Fibroblast of pulmonary artery (primary cell): Measurements from ENCODE around the gene SAT1.

ENCODE experiments used
- DNase-seq: peaks from one replicate; pipeline ENCODE4 v3.0.0-alpha.2; 2010; ENCODE audit warnings: low read depth
- H3K4me3 ChIP-seq: replicated peaks from 2 replicates; pipeline ENCODE4 v1.5.1; 2011; ENCODE audit warnings: low read depth, mild to moderate bottlenecking, control low read depth, low read length, moderate library complexity
- TF ChIP-seq, protein P1 (sequence below): IDR thresholded peaks from 2 replicates; pipeline ENCODE4 v1.5.1; 2011; ENCODE audit warnings: mild to moderate bottlenecking, control low read depth, low read length, inconsistent platforms; ENCODE audit errors: missing control alignments

Gene SAT1

DNA sequence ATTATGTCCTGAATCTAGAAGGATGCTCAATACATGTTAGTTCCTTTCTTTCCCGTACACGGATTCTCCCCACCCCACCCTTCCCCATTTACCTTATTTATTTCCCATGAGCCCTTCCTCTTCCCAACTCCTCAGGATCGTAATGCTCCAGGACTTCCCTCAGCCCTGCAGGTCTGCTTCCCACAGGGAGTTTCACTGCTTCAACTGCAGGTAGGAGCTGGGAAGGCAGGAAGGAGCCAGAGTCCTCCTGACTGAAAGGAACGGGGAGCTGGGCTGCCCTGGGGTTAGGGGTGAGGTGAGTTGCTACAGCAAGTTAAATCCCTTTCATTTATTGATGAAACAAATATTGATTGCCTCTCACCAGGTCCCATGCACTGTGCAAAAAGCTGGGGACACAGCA lies 33.2 kb downstream of the SAT1 start:
- no peak overlapping the region for H3K4me3 ChIP-seq
- TF ChIP-seq, protein P1, sequence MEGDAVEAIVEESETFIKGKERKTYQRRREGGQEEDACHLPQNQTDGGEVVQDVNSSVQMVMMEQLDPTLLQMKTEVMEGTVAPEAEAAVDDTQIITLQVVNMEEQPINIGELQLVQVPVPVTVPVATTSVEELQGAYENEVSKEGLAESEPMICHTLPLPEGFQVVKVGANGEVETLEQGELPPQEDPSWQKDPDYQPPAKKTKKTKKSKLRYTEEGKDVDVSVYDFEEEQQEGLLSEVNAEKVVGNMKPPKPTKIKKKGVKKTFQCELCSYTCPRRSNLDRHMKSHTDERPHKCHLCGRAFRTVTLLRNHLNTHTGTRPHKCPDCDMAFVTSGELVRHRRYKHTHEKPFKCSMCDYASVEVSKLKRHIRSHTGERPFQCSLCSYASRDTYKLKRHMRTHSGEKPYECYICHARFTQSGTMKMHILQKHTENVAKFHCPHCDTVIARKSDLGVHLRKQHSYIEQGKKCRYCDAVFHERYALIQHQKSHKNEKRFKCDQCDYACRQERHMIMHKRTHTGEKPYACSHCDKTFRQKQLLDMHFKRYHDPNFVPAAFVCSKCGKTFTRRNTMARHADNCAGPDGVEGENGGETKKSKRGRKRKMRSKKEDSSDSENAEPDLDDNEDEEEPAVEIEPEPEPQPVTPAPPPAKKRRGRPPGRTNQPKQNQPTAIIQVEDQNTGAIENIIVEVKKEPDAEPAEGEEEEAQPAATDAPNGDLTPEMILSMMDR: no peak
- DNase-seq: no peak

DNA sequence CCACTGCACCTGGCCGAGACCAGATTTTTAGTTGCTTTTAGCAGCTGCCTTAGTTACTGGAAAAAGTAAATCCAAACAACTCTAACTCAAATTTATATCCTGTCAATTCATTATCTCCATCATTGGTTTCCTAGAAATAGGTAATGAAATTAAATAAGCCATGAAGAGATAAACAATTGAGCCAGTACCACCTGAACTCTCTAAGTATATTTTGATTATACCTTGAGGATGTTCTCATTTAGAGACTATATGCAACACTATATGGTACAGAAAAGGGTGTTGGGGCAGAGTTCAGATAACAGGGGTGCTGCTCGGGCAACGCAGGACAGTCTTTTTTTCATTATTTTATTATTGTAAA lies 35.0 kb downstream of the SAT1 start:
- no peak overlapping the region for H3K4me3 ChIP-seq
- DNase-seq: no peak
- TF ChIP-seq, protein P1: no peak

DNA sequence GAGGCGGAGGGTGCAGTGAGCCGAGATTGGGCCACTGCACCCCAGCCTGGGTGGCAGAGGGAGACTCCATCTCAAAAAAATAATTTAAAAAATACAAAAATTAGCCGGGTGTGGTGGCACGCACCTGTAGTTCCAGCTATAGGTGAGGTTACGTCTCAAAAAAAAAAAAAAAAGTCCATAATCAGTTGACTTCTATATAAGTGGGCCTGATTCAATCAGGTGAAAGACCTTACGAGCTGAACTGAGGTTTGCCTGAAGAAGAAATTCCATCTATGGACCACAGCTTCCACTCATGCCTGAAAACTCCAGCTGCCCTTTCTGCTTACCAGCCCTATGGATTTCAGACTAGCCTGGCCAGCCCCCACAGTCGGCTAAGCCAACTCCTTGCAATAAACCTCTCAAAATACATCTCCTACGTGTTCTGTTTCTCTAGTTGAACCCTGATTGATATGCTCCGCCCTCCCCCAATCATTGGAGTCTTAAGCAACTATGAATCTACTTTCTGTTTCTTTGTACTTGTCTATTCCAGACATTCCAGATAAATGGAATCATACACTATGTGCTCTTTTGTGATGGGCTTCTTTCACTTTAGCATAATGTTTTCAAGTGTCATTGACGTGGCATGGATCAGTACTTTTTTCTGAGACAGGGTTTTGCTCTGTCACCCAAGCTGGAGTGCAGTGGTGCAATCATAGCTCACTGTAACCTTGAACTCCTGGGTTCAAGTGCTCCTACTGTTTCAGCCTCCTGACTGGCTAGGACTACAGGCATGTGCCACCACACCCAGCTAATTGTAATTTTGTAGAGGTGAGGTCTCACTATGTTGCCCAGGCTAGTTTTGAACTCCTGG lies 36.6 kb downstream of the SAT1 start:
- DNase-seq: no peak
- no peak overlapping the region for H3K4me3 ChIP-seq
- TF ChIP-seq, protein P1: no peak

DNA sequence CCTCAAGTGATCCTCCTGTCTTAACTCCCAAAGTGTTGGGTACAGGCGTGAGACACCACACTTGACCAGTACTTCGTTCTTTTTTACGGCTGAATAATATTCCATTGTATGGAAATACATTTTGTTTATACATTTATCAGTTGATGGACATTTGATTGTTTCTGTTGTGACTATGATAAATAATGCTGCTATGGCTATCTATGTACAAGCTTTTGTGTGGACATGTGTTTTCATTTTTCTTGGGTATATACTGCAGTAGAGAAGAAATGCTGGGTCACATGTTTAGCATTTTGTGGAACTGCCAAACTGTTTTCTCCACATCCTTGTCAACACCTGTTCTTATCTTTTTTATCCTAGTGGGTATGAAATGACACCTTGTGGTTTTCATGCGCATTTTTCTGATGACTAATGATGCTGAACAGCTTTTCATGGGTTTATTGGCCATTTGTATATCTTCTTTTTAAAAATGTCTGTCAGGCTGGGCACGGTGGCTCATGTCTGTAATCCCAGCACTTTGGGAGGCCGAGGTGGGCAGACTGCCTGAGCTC lies 37.3 kb downstream of the SAT1 start:
- no peak for DNase-seq
- no peak overlapping the region for H3K4me3 ChIP-seq
- TF ChIP-seq, protein P1: no peak

DNA sequence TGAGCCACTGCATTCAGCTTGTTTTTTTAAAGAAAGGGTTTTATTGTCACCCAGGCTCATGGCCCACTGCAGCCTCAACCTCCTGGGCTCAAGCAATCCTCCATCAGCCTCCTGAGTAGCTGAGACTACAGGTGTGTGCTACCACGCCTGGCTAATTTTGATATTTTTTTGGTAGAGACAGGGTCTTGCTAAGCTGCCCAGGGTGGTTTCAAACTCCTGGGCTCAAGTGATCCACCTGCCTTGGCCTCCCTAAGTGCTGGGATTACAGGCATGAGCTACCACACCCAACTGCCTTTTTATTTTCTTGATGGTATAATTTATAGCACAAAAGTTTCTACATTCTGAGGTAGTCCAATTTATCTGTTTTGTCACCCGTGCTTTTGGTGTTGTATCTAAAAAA lies 38.9 kb downstream of the SAT1 start:
- no peak for DNase-seq
- TF ChIP-seq, protein P1: no peak
- H3K4me3 ChIP-seq: no peak overlapping the region

DNA sequence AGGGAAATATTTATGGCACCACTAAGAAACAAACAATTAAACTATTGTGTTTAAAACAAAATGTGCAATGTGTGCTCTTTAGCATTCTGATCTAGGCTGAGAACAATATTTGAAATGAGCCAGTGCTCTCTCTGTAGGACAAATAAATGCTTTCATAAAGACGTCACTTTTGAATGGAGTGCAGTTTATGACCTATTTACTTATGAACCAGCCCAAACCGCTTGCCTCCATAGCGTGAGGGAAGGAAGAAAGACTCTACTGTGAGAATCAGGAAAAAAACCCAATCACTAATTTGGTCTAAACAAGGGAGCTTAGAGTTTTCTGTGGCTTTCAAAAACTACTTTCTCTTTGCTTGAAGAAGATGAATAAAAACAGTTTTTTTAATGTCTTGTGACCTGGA lies 39.4 kb downstream of the SAT1 start:
- no peak for DNase-seq

More for the DNA sequence above, 39.4 kb downstream of the SAT1 start:
- TF ChIP-seq, protein P1: no peak
- H3K4me3 ChIP-seq: no peak overlapping the region
